ENCODE measurements around the gene AGER. TPM values are rescaled to one million over a fixed set of nuclear protein-coding genes. Genes with fewer than 3 reads are reported as not detected.

The AGER gene
- total RNA-seq, 2 donors from 2014 or later = 4.4 TPM

GRCh38 chr6:32140420-32141046 is 43.5 kb downstream of the AGER start:
- intact Hi-C loops (cut with DNase I, micrococcal nuclease) = no loop called here
- DNase-seq (no peak), ATAC-seq (no peak)

DNA sequence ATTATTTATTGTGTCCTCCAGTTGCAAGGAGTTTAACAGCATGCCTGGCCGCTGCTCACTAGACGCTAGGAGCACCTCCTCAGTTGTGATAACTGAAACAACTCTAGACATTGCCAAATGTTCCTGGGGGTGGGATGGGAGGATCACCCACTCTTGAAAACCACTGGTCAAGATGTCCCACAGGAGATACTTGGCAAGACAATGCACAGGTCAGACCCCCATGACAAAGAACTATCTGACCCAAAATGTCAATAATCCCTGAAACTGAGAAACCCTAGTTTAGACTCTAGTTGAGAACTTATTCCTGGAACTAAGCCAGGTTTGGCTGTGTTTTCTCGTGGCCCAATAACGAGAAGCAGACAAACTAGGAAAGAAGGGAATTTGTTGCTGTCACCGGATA is 44.5 kb downstream of the AGER start:
- intact Hi-C loops (cut with DNase I, micrococcal nuclease) = no loop called here
- no peak for DNase-seq

GRCh38 chr6:32137454-32137853 is 46.6 kb downstream of the AGER start:
- ATAC-seq (no peak), DNase-seq (no peak)
- intact Hi-C loops (cut with DNase I, micrococcal nuclease) = no loop called here

More for the DNA sequence above, 44.5 kb downstream of the AGER start:
- no peak for ATAC-seq

DNA sequence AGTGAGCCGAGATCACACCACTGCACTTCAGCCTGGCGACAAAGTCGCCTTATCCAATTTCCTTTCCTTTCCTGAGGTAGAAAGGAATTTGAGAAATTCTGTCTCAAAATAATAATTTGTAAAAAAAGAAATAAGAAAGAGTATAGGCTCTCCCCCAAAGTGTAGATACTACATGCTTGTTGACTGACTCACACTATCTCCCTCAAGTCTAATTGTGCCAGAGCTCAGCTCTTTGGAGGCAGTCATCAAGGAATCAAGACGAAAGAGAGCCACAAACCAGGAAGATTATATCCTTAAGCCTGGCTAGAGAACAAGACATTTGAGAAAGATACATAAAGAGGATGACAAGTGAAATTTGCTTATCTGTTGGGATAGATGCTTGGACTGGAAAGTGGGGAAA is 50.3 kb downstream of the AGER start:
- intact Hi-C loops (cut with DNase I, micrococcal nuclease) = no loop called here
- DNase-seq (no peak), ATAC-seq (no peak)

- DNase-seq (no peak), ATAC-seq (no peak)
- intact Hi-C loops (cut with DNase I, micrococcal nuclease) = no loop called here
Measured at GRCh38 chr6:32132110-32132509, 51.9 kb downstream of the AGER start.

- ATAC-seq (no peak), DNase-seq (no peak)
- intact Hi-C loops (cut with DNase I, micrococcal nuclease) = no loop called here
Measured at GRCh38 chr6:32131439-32131948, 52.6 kb downstream of the AGER start.

Small RNA genes within 50 kb of the gene (microRNA-seq; reads per million reads assigned to microRNA genes)
- gene MIR6721 (0.53 to 1.4 reads per million in 2 donors), gene MIR6833 (0 to 1.1 reads per million in 2 donors)

Other genes starting within 250 kb of the AGER start
- 10 to 100 TPM; 22.2 to 58.8 TPM for gene CFB, start 238.2 kb downstream of the AGER start, total RNA-seq
- gene NELFE, start 225.3 kb downstream of the AGER start, total RNA-seq = 10 to 100 TPM; 47.9 to 51.3 TPM
- gene SKIC2, start 225.1 kb downstream of the AGER start, total RNA-seq = 10 to 100 TPM; 55.4 to 70.8 TPM
- gene DXO, start 212.1 kb downstream of the AGER start, total RNA-seq = 10 to 100 TPM; 14.4 to 15.8 TPM
- gene C4A, start 202.2 kb downstream of the AGER start, total RNA-seq = 10 to 100 TPM in 1 of 2 donors, 1 to 10 TPM in 1; 4.1 to 40.0 TPM
- gene C4B, start 169.5 kb downstream of the AGER start, total RNA-seq = 10 to 100 TPM in 1 of 2 donors, 1 to 10 TPM in 1; 3.8 to 31.2 TPM
- under 1 TPM in 1 of 2 donors, not detected in 1; 0.15 TPM for gene CYP21A2, start 145.8 kb downstream of the AGER start, total RNA-seq
- 10 to 100 TPM; 19.4 to 35.9 TPM for gene TNXB, start 74.9 kb downstream of the AGER start, total RNA-seq
- gene ATF6B, start 56.0 kb downstream of the AGER start, total RNA-seq = 100 to 1,000 TPM in 1 of 2 donors, 10 to 100 TPM in 1; 83.7 to 111 TPM
- gene FKBPL, start 54.0 kb downstream of the AGER start, total RNA-seq = 1 to 10 TPM; 4.6 to 4.9 TPM
- gene PRRT1, start 32.3 kb downstream of the AGER start, total RNA-seq = 1 to 10 TPM; 1.0 to 2.0 TPM
- gene PPT2, start 30.1 kb downstream of the AGER start, total RNA-seq = 10 to 100 TPM; 18.8 to 19.9 TPM
- gene EGFL8, start 19.7 kb downstream of the AGER start, total RNA-seq = 10 to 100 TPM; 13.7 to 19.9 TPM
- 10 to 100 TPM; 44.4 to 55.0 TPM for gene AGPAT1, start 8.2 kb downstream of the AGER start, total RNA-seq
- 100 to 1,000 TPM in 1 of 2 donors, 10 to 100 TPM in 1; 87.2 to 104 TPM for gene RNF5, start 5.8 kb downstream of the AGER start, total RNA-seq
- gene PBX2, start 5.9 kb upstream of the AGER start, total RNA-seq = 10 to 100 TPM; 41.5 to 49.6 TPM
- gene GPSM3, start 8.4 kb upstream of the AGER start, total RNA-seq = 10 to 100 TPM in 1 of 2 donors, 1 to 10 TPM in 1; 5.6 to 11.1 TPM
- 1 to 10 TPM; 4.1 to 4.3 TPM for gene NOTCH4, start 39.8 kb upstream of the AGER start, total RNA-seq
- not detected for gene TSBP1, start 187.7 kb upstream of the AGER start, total RNA-seq
- not detected for gene BTNL2, start 222.9 kb upstream of the AGER start, total RNA-seq